H1 (cell line): ENCODE results near the gene TGIF1. TPM values are rescaled to one million over a fixed set of nuclear protein-coding genes. Genes with fewer than 3 reads are reported as not detected.

Source experiments
- CTCF ChIA-PET: fragments of 300-600 bp; sonication (Branson Sonifier 250); formaldehyde crosslinking; loops from one replicate; lab custom pipeline; 2021; ENCODE audit not compliant: partially characterized antibody; lab: Charles Lee
- POLR2A ChIA-PET: fragments of 300-600 bp; sonication (Branson Sonifier 250); formaldehyde crosslinking; loops from one replicate; lab custom pipeline; 2021; ENCODE audit warnings: inconsistent platforms; ENCODE audit not compliant: partially characterized antibody; lab: Charles Lee
- DNase-seq, 2 experiments: peaks; one replicate each; pipeline versions ENCODE4 v3.0.0 to v3.0.0-alpha.2; 2010 to 2022; ENCODE audit warnings: low spot score in 2 of 2, low read depth in 1 of 2, mixed read lengths in 1 of 2
- FAIRE-seq: peaks from 2 replicates; lab custom pipeline; 2011; peaks lifted over from hg19 to GRCh38; lab: Jason Lieb, UNC
- H2AFZ ChIP-seq: 2 replicates; pipeline ENCODE4 v1.8.1; 2012; ENCODE audit warnings: low read length, inconsistent platforms
- H2AK5ac ChIP-seq: 2 replicates; pipeline ENCODE4 v1.6.1; 2013; ENCODE audit warnings: low read depth, low read length
- H2BK120ac ChIP-seq: replicated peaks from 2 replicates; pipeline ENCODE3; 2013; ENCODE audit warnings: low read depth, low read length, inconsistent platforms
- H2BK12ac ChIP-seq: 2 replicates; pipeline ENCODE4 v1.6.1; 2013; ENCODE audit warnings: low read depth, low read length
- H2BK15ac ChIP-seq: 2 replicates; pipeline ENCODE4 v1.6.1; 2013; ENCODE audit warnings: low read length
- H2BK20ac ChIP-seq: 2 replicates; pipeline ENCODE4 v1.6.1; 2013; ENCODE audit warnings: low read length
- H2BK5ac ChIP-seq: 2 replicates; pipeline ENCODE4 v1.6.1; 2013; ENCODE audit warnings: low read depth, low read length
- H3K14ac ChIP-seq: 2 replicates; pipeline ENCODE4 v1.6.1; 2013; ENCODE audit warnings: inconsistent platforms; ENCODE audit not compliant: insufficient read length
- H3K18ac ChIP-seq: 2 replicates; pipeline ENCODE4 v1.6.1; 2013; ENCODE audit warnings: low read length; ENCODE audit errors: extremely low read depth
- H3K23ac ChIP-seq: 2 replicates; pipeline ENCODE4 v1.6.1; 2013; ENCODE audit warnings: inconsistent platforms; ENCODE audit not compliant: insufficient read length
- H3K23me2 ChIP-seq: 2 replicates; pipeline ENCODE4 v1.6.1; 2013; ENCODE audit warnings: low read depth, low read length
- H3K27ac ChIP-seq: 2 replicates; pipeline ENCODE4 v1.6.1; 2011; ENCODE audit warnings: low read depth, low read length, inconsistent platforms
- H3K27me3 ChIP-seq, 4 experiments: replicated peaks in 1 of 4; 1 replicate in 1 of 4; 2 replicates in 3 of 4; pipeline versions ENCODE4 v1.6.1 to v1.8.1; 2011 to 2013; ENCODE audit warnings: low read length in 3 of 4, mild to moderate bottlenecking in 3 of 4, inconsistent platforms in 2 of 4, mixed read lengths in 2 of 4, moderate library complexity in 1 of 4; ENCODE audit not compliant: control insufficient read depth in 3 of 4, insufficient read depth in 3 of 4; ENCODE audit errors: extremely low read depth in 1 of 4
- H3K36me3 ChIP-seq, 4 experiments: 2 replicates each; pipeline versions ENCODE4 v1.6.1 to v1.8.1; 2011 to 2013; ENCODE audit warnings: mild to moderate bottlenecking in 4 of 4, low read length in 3 of 4, moderate library complexity in 2 of 4, control low read depth in 1 of 4, inconsistent platforms in 1 of 4; ENCODE audit not compliant: insufficient read depth in 4 of 4, control insufficient read depth in 2 of 4
- H3K4ac ChIP-seq: replicated peaks from 2 replicates; pipeline ENCODE3; 2013; ENCODE audit warnings: low read length, low read depth, mixed read lengths, inconsistent platforms; ENCODE audit not compliant: insufficient read length
- H3K4me1 ChIP-seq, 4 experiments: replicated peaks in 1 of 4; 1 replicate in 1 of 4; 2 replicates in 3 of 4; pipeline versions ENCODE4 v1.6.1 to v1.8.1; 2011 to 2013; ENCODE audit warnings: low read length in 3 of 4, inconsistent platforms in 2 of 4, mixed read lengths in 1 of 4; ENCODE audit not compliant: insufficient read depth in 4 of 4, control insufficient read depth in 3 of 4
- H3K4me2 ChIP-seq, 2 experiments: 2 replicates each; pipeline versions ENCODE4 v1.6.1 to v1.8.1; 2011 to 2013; ENCODE audit warnings: low read depth in 2 of 2, low read length in 2 of 2, control low read depth in 1 of 2, inconsistent platforms in 1 of 2, mild to moderate bottlenecking in 1 of 2; ENCODE audit not compliant: insufficient read depth in 1 of 2
- H3K4me3 ChIP-seq, 4 experiments: fragments of 200-600, 300-600 bp in 1 of 4; sonication (generic), shearing (Covaris generic), sonication (Bioruptor Twin) in 1 of 4; 2 replicates each; pipeline versions ENCODE4 v1.5.1 to v1.8.1; 2011 to 2016; ENCODE audit warnings: low read length in 4 of 4, low read depth in 3 of 4, control low read depth in 2 of 4, inconsistent platforms in 2 of 4, mild to moderate bottlenecking in 2 of 4, mixed read lengths in 1 of 4, moderate library complexity in 1 of 4; ENCODE audit not compliant: insufficient read depth in 2 of 4; ENCODE audit errors: extremely low read depth in 1 of 4
- H3K56ac ChIP-seq: replicated peaks from 2 replicates; pipeline ENCODE3; 2013; ENCODE audit warnings: low read depth, mild to moderate bottlenecking, mixed read lengths, low read length, inconsistent platforms; ENCODE audit not compliant: insufficient read length
- H3K79me1 ChIP-seq: 2 replicates; pipeline ENCODE4 v1.6.1; 2013; ENCODE audit warnings: low read depth, low read length, control low read depth
- H3K79me2 ChIP-seq, 2 experiments: 2 replicates each; pipeline versions ENCODE4 v1.6.1 to v1.8.1; 2012 to 2013; ENCODE audit warnings: low read length in 2 of 2, mild to moderate bottlenecking in 2 of 2, inconsistent platforms in 1 of 2; ENCODE audit not compliant: insufficient read depth in 2 of 2, control insufficient read depth in 1 of 2
- H3K9ac ChIP-seq, 4 experiments: replicated peaks in 1 of 4; 1 replicate in 1 of 4; 2 replicates in 3 of 4; pipeline versions ENCODE4 v1.6.1 to v1.8.1; 2011 to 2013; ENCODE audit warnings: low read depth in 3 of 4, low read length in 3 of 4, control low read depth in 2 of 4, mild to moderate bottlenecking in 2 of 4, moderate library complexity in 2 of 4, inconsistent platforms in 1 of 4; ENCODE audit errors: extremely low read depth in 1 of 4
- H3K9me3 ChIP-seq, 2 experiments: 2 replicates each; pipeline versions ENCODE4 v1.6.1 to v1.8.1; 2012 to 2013; ENCODE audit warnings: mild to moderate bottlenecking in 2 of 2, moderate library complexity in 2 of 2, control low read depth in 1 of 2, inconsistent platforms in 1 of 2, low read depth in 1 of 2, low read length in 1 of 2, mixed read lengths in 1 of 2; ENCODE audit not compliant: insufficient read depth in 2 of 2
- H4K20me1 ChIP-seq, 2 experiments: replicated peaks in 1 of 2; 2 replicates each; pipeline versions ENCODE3 to v1.8.1; 2011 to 2013; ENCODE audit warnings: inconsistent platforms in 2 of 2, low read length in 2 of 2, mild to moderate bottlenecking in 1 of 2; ENCODE audit not compliant: insufficient read depth in 2 of 2, control insufficient read depth in 1 of 2
- H4K5ac ChIP-seq: 2 replicates; pipeline ENCODE4 v1.6.1; 2013; ENCODE audit warnings: low read length, low read depth, mixed read lengths, inconsistent platforms; ENCODE audit not compliant: insufficient read length
- H4K8ac ChIP-seq: 2 replicates; pipeline ENCODE4 v1.8.0; 2013; ENCODE audit warnings: mild to moderate bottlenecking, moderate library complexity, low read length, inconsistent platforms; ENCODE audit not compliant: insufficient read depth; ENCODE audit errors: extremely low read depth
- H4K91ac ChIP-seq: replicated peaks from 2 replicates; pipeline ENCODE3; 2013; ENCODE audit warnings: low read length, mixed read lengths, inconsistent platforms; ENCODE audit not compliant: insufficient read length
- PHF8 ChIP-seq: fragments of 200-600 bp; sonication (generic); conservative IDR thresholded peaks from 2 replicates; pipeline ENCODE4 v1.7.1; 2012; ENCODE audit warnings: low read depth, mild to moderate bottlenecking, inconsistent platforms, low read length, moderate library complexity
- TBP ChIP-seq: IDR thresholded peaks from 2 replicates; pipeline ENCODE4 v1.6.1; 2011; ENCODE audit warnings: low read depth, low read length, improper control_type of control experiment
- WGBS, 2 experiments: shearing (Covaris generic) in 1 of 2; methylation state at CpG; one replicate each; pipeline versions ENCODE4 v1.1.6 to v1.1.7; 2013 to 2015; ENCODE audit warnings: low lambda C conversion rate in 2 of 2, mixed read lengths in 2 of 2, inconsistent platforms in 1 of 2, low coverage in 1 of 2, missing lambda C conversion rate in 1 of 2; ENCODE audit not compliant: insufficient replicate concordance in 2 of 2, insufficient coverage in 1 of 2, insufficient read length in 1 of 2; ENCODE audit errors: extremely low coverage in 1 of 2, missing lambda C conversion rate in 1 of 2; 5-methylcytosine and 5-hydroxymethylcytosine counted together
- polyA plus RNA-seq, 7 experiments: library from polyadenylated mRNA; depleted of rRNA in 3 of 7; stranded (reverse) in 5 of 7; unstranded in 2 of 7; fragments of >200 nt in 5 of 7; fragments of 200-250 nt in 2 of 7; gene quantifications; 1 replicate in 5 of 7; 2 replicates in 1 of 7; 4 replicates in 1 of 7; pipeline versions ENCODE4 v1.2.1 to v1.2.3, GENCODE V29; 2011 to 2013; ENCODE audit warnings: missing spikeins in 2 of 7, mixed read lengths in 2 of 7
- total RNA-seq: library from RNA; stranded (reverse); fragmentation: NEBNext Ultra II Directional; extraction: Animal tissue kit (Norgen Biotek cat#: 25700); gene quantifications from 2 replicates; pipeline ENCODE4 v1.2.1, GENCODE V29; 2021

The TGIF1 gene
- total and polyA plus RNA-seq, 2 of the 8 experiments (the other 6 are each of a cell fraction or from before 2014, with no cell fraction given) = 256 to 262 TPM

DNA sequence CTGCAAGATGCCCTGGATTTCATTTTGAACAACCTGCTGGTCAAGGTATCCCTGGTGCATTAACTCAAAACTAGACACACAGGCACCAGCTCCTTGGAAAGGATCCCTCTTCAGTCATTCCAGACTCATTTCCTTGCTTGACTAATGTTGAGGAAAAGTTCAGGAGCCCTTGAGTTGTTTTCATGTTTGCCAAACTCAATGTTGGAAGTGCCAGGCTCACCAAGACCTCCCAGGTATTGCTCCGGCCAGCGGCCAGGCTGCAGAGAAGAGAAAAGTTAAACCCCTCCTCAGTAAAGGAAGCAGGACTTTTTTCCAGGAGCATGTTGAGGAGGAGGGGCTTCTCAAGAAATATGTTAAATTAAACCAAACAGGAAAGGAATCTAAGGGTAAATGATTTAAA lies 42.7 kb downstream of the TGIF1 start:
- no peaks in the 10 kb centered on the region for H4K20me1 ChIP-seq
- no peak overlapping the region for H2AFZ ChIP-seq
- H2AK5ac ChIP-seq = no peak overlapping the region
- H4K91ac ChIP-seq = no peak overlapping the region
- no peak overlapping the region for H4K8ac ChIP-seq
- H3K14ac ChIP-seq = no peak overlapping the region
- ChIA-PET POLR2A (no interaction called here), CTCF (interaction anchor here (1.1 to 3.5 kb wide), 5 partner anchors 11 to 210 kb away, joined by 4 to 12 read pairs (median 5); no protein-coding TSS in a partner anchor)
- H3K27ac ChIP-seq = no peak overlapping the region
- no peak overlapping the region for H4K5ac ChIP-seq
- H3K9me3 ChIP-seq = no peaks in the 10 kb centered on the region
- H3K4ac ChIP-seq = no peak overlapping the region
- no peak overlapping the region for H3K56ac ChIP-seq
- H3K79me2 ChIP-seq = no peaks in the 10 kb centered on the region
- H3K79me1 ChIP-seq = no peaks in the 10 kb centered on the region
- H3K23ac ChIP-seq = no peak overlapping the region
- H2BK120ac ChIP-seq = no peak overlapping the region
- H3K9ac ChIP-seq = no peak overlapping the region
- no peak overlapping the region for H3K4me2 ChIP-seq
- H2BK5ac ChIP-seq = no peak overlapping the region
- H3K4me3 ChIP-seq = no peak overlapping the region
- H3K18ac ChIP-seq = no peak overlapping the region
- H3K23me2 ChIP-seq = no peaks in the 10 kb centered on the region
- no peak for TF ChIP-seq PHF8
- no peak for TF ChIP-seq TBP
- no peak for DNase-seq
- FAIRE-seq = no peak
- peak overlapping the region; percentile 40; the same call in 1 of the 2 replicates for H2BK20ac ChIP-seq
- peaks cover 0 to 6% (median 4%) of the 10 kb centered on the region in 4 experiments; a peak in 4 of 7 replicates for H3K4me1 ChIP-seq
- WGBS, 2 experiments = 96% methylated on average over 2 of the region's 2 CpGs; no CpG with 5 or more reads in 1 of the 2 experiments
- no peaks in the 10 kb centered on the region; a peak in 2 of 7 replicates for H3K27me3 ChIP-seq
- no peak overlapping the region for H2BK15ac ChIP-seq
- H3K36me3 ChIP-seq = no peaks in the 10 kb centered on the region
- no peak overlapping the region for H2BK12ac ChIP-seq
